HEK293T (cell line): Measurements from ENCODE around the gene ARL5A.

Experiments
- ARNT ChIP-seq: fragments of 450-650 bp; IDR thresholded peaks from 2 replicates; pipeline ENCODE4 v1.6.1; 2017; ENCODE audit warnings: mild to moderate bottlenecking
- BHLHE40 ChIP-seq: fragments of 450-650 bp; IDR thresholded peaks from 2 replicates; pipeline ENCODE4 v1.6.1; 2016; ENCODE audit warnings: mild to moderate bottlenecking, moderate library complexity, borderline replicate concordance
- ELF4 ChIP-seq: fragments of 450-650 bp; IDR thresholded peaks from 2 replicates; pipeline ENCODE4 v1.6.1; 2017; ENCODE audit warnings: antibody characterized with exemption
- FOXA1 ChIP-seq: fragments of 450-650 bp; IDR thresholded peaks from 2 replicates; pipeline ENCODE4 v1.6.1; 2016; ENCODE audit warnings: mild to moderate bottlenecking
- FOXK2 ChIP-seq: fragments of 450-650 bp; IDR thresholded peaks from 2 replicates; pipeline ENCODE4 v1.6.1; 2016; ENCODE audit warnings: mild to moderate bottlenecking
- FOXM1 ChIP-seq: fragments of 450-650 bp; IDR thresholded peaks from 2 replicates; pipeline ENCODE4 v1.6.1; 2017; ENCODE audit warnings: mild to moderate bottlenecking, borderline replicate concordance
- HDGF ChIP-seq: fragments of 450-650 bp; IDR thresholded peaks from 2 replicates; pipeline ENCODE4 v1.6.1; 2017; ENCODE audit warnings: antibody characterized with exemption, borderline replicate concordance
- L3MBTL2 ChIP-seq: fragments of 450-650 bp; conservative IDR thresholded peaks from 2 replicates; pipeline ENCODE4 v1.6.1; 2016; ENCODE audit warnings: mild to moderate bottlenecking
- LEF1 ChIP-seq: fragments of 450-650 bp; IDR thresholded peaks from 2 replicates; pipeline ENCODE4 v1.6.1; 2017; ENCODE audit warnings: mild to moderate bottlenecking, borderline replicate concordance
- NFRKB ChIP-seq: fragments of 450-650 bp; IDR thresholded peaks from 2 replicates; pipeline ENCODE4 v1.6.1; 2016; ENCODE audit warnings: mild to moderate bottlenecking, moderate library complexity
- PKNOX1 ChIP-seq: fragments of 450-650 bp; IDR thresholded peaks from 2 replicates; pipeline ENCODE4 v1.6.1; 2016
- SP1 ChIP-seq: fragments of 450-650 bp; IDR thresholded peaks from 2 replicates; pipeline ENCODE4 v1.6.1; 2017
- SUZ12 ChIP-seq: fragments of 450-650 bp; IDR thresholded peaks from 2 replicates; pipeline ENCODE4 v1.6.1; 2016; ENCODE audit warnings: mild to moderate bottlenecking
- TARDBP ChIP-seq: fragments of 450-650 bp; IDR thresholded peaks from 2 replicates; pipeline ENCODE4 v1.6.1; 2016

- TF ChIP-seq HDGF (no peak), FOXA1 (no peak), TARDBP (no peak), NFRKB (no peak), SUZ12 (no peak), SP1 (no peak), ARNT (no peak), FOXM1 (no peak), BHLHE40 (no peak), ELF4 (no peak), LEF1 (no peak), FOXK2 (no peak), L3MBTL2 (no peak), PKNOX1 (no peak)
Observed at GRCh38 chr2:151762694-151763093, 65.5 kb downstream of the ARL5A start.
